Caco-2 (cell line): ENCODE data around the gene VWA5B1. TPM values are rescaled to one million over a fixed set of nuclear protein-coding genes. Genes with fewer than 3 reads are reported as not detected.

Source experiments
- BruUV-seq: library from RNA; stranded (reverse); fragments of 400-500 nt; replicated peaks from 2 replicates; lab custom pipeline; 2021; lab: Mats Ljungman, UMichigan
- CTCF ChIA-PET: fragments of 300-600 bp; sonication (Branson Sonifier 250); formaldehyde crosslinking; loops from one replicate; lab custom pipeline; 2022; ENCODE audit warnings: antibody characterized with exemption; lab: Charles Lee
- POLR2A ChIA-PET: fragments of 300-600 bp; sonication (Branson Sonifier 250); formaldehyde crosslinking; loops from one replicate; lab custom pipeline; 2022; ENCODE audit warnings: antibody characterized with exemption; lab: Charles Lee
- DNase-seq, 2 experiments: peaks; one replicate each; pipeline versions ENCODE4 v3.0.0 to v3.0.0-alpha.2; 2020 to 2022
- H3K27me3 ChIP-seq: replicated peaks from 2 replicates; pipeline ENCODE4 v1.6.0; 2011; ENCODE audit warnings: low read length; ENCODE audit not compliant: control insufficient read depth, insufficient read depth
- H3K36me3 ChIP-seq: 2 replicates; pipeline ENCODE4 v1.5.1; 2011; ENCODE audit warnings: low read length; ENCODE audit not compliant: control insufficient read depth, insufficient read depth
- H3K4me1 ChIP-seq: fragments of 250-450 bp; sonication (Bioruptor Pico); 2 replicates; pipeline ENCODE4 v1.5.1; 2020; ENCODE audit warnings: mild to moderate bottlenecking
- H3K4me3 ChIP-seq: 2 replicates; pipeline ENCODE4 v1.5.1; 2011; ENCODE audit warnings: low read depth, mild to moderate bottlenecking, control low read depth, low read length
- H3K9me3 ChIP-seq: fragments of 250-450 bp; sonication (Bioruptor Pico); 2 replicates; pipeline ENCODE4 v1.5.1; 2020; ENCODE audit warnings: mild to moderate bottlenecking, moderate library complexity
- H3K27ac Mint-ChIP-seq: one replicate; pipeline ENCODE4 v1.8.0; 2022; ENCODE audit warnings: mixed read lengths; ENCODE audit not compliant: unreplicated experiment
- H3K27me3 Mint-ChIP-seq: one replicate; pipeline ENCODE4 v1.8.0; 2022; ENCODE audit warnings: mixed read lengths; ENCODE audit not compliant: insufficient read depth, unreplicated experiment
- H3K36me3 Mint-ChIP-seq: one replicate; pipeline ENCODE4 v1.8.0; 2022; ENCODE audit warnings: mild to moderate bottlenecking, mixed read lengths; ENCODE audit not compliant: insufficient read depth, unreplicated experiment
- H3K4me1 Mint-ChIP-seq: one replicate; pipeline ENCODE4 v1.8.0; 2022; ENCODE audit warnings: low read depth, mixed read lengths; ENCODE audit not compliant: unreplicated experiment
- H3K4me3 Mint-ChIP-seq: one replicate; pipeline ENCODE4 v1.8.0; 2022; ENCODE audit warnings: mild to moderate bottlenecking, moderate library complexity, mixed read lengths; ENCODE audit not compliant: unreplicated experiment
- H3K9me3 Mint-ChIP-seq: one replicate; pipeline ENCODE4 v1.8.0; 2022; ENCODE audit warnings: mixed read lengths; ENCODE audit not compliant: unreplicated experiment
- CTCF ChIP-seq, 2 experiments: fragments of 200-600 bp in 1 of 2; IDR thresholded peaks; 1 replicate in 1 of 2; 2 replicates in 1 of 2; pipeline versions ENCODE4 v1.5.1 to v1.8.0; 2011 to 2022; ENCODE audit warnings: antibody characterized with exemption in 1 of 2, control low read depth in 1 of 2, inconsistent platforms in 1 of 2, low read depth in 1 of 2, low read length in 1 of 2, mild to moderate bottlenecking in 1 of 2, moderate library complexity in 1 of 2; ENCODE audit not compliant: insufficient read depth in 1 of 2, severe bottlenecking in 1 of 2, unreplicated experiment in 1 of 2
- intact Hi-C: fragments of 100-400 bp; cut with micrococcal nuclease; formaldehyde crosslinking; loops from one replicate; pipeline ENCODE4 v1.10.0; 2022; ENCODE audit not compliant: unreplicated experiment
- total RNA-seq: library from RNA; stranded (reverse); gene quantifications from 2 replicates; pipeline ENCODE4 v1.2.3, GENCODE V29; 2022

The VWA5B1 gene
- total RNA-seq, 1 experiment from 2014 or later = not detected

GRCh38 chr1:20373764-20374163 is 83.1 kb downstream of the VWA5B1 start:
- Histone ChIP-seq H3K36me3 (no peaks in the 10 kb centered on the region), H3K4me1 (no peaks in the 10 kb centered on the region), H3K4me3 (no peak overlapping the region), H3K9me3 (no peaks in the 10 kb centered on the region), H3K27me3 (no peaks in the 10 kb centered on the region)
- Mint-ChIP-seq H3K4me1 (no peaks in the 10 kb centered on the region), H3K36me3 (no peaks in the 10 kb centered on the region), H3K9me3 (no peaks in the 10 kb centered on the region), H3K27me3 (peaks cover 11% of the 10 kb centered on the region), H3K27ac (no peak overlapping the region), H3K4me3 (no peak overlapping the region)
- ChIA-PET CTCF (interaction anchor here (1.4 kb wide), 1 partner anchor 12 kb away, joined by 3 read pairs; no protein-coding TSS in a partner anchor), POLR2A (no interaction called here)
- no peak for DNase-seq
- intact Hi-C loops = no loop called here
- BruUV-seq = no TSS peak
- no peak for TF ChIP-seq CTCF (IDR thresholded peaks at IDR 0.05; ENCODE audit: insufficient read depth in 1 of 2, low read depth in 1 of 2, low read length in 1 of 2, severe bottlenecking in 1 of 2, unreplicated experiment in 1 of 2)

- H3K9me3 Mint-ChIP-seq = no peaks in the 10 kb centered on the region
- Histone ChIP-seq H3K4me1 (no peaks in the 10 kb centered on the region), H3K9me3 (no peaks in the 10 kb centered on the region), H3K36me3 (no peaks in the 10 kb centered on the region), H3K4me3 (no peak overlapping the region), H3K27me3 (no peaks in the 10 kb centered on the region)
- DNase-seq = no peak
- H3K4me1 Mint-ChIP-seq = no peaks in the 10 kb centered on the region
- BruUV-seq = no TSS peak
- CTCF ChIA-PET = no interaction called here
- peaks cover 12% of the 10 kb centered on the region for H3K27me3 Mint-ChIP-seq
- intact Hi-C loops = no loop called here
- POLR2A ChIA-PET = no interaction called here
- TF ChIP-seq CTCF (IDR thresholded peaks at IDR 0.05; ENCODE audit: insufficient read depth in 1 of 2, low read depth in 1 of 2, low read length in 1 of 2, severe bottlenecking in 1 of 2, unreplicated experiment in 1 of 2) = no peak
- H3K4me3 Mint-ChIP-seq = no peak overlapping the region
- no peak overlapping the region for H3K27ac Mint-ChIP-seq
- H3K36me3 Mint-ChIP-seq = no peaks in the 10 kb centered on the region
Measured at GRCh38 chr1:20375563-20375962, 84.9 kb downstream of the VWA5B1 start.

GRCh38 chr1:20376171-20376570 is 85.5 kb downstream of the VWA5B1 start:
- no peaks in the 10 kb centered on the region for H3K4me1 Mint-ChIP-seq
- ChIA-PET POLR2A (no interaction called here), CTCF (interaction anchor here (1.0 kb wide), 1 partner anchor 15 kb away, joined by 3 read pairs; no protein-coding TSS in a partner anchor)
- Histone ChIP-seq H3K9me3 (no peaks in the 10 kb centered on the region), H3K36me3 (no peaks in the 10 kb centered on the region), H3K4me3 (no peak overlapping the region), H3K4me1 (no peaks in the 10 kb centered on the region), H3K27me3 (no peaks in the 10 kb centered on the region)
- TF ChIP-seq CTCF (IDR thresholded peaks at IDR 0.05; ENCODE audit: insufficient read depth in 1 of 2, low read depth in 1 of 2, low read length in 1 of 2, severe bottlenecking in 1 of 2, unreplicated experiment in 1 of 2) = no peak
- no peak overlapping the region for H3K27ac Mint-ChIP-seq
- peaks cover 13% of the 10 kb centered on the region for H3K27me3 Mint-ChIP-seq
- no peak overlapping the region for H3K4me3 Mint-ChIP-seq
- no peaks in the 10 kb centered on the region for H3K36me3 Mint-ChIP-seq
- intact Hi-C loops = no loop called here
- no peak for DNase-seq
- H3K9me3 Mint-ChIP-seq = no peaks in the 10 kb centered on the region
- no TSS peak for BruUV-seq
